ENCODE measurements around the gene IL17D. TPM values are rescaled to one million over a fixed set of nuclear protein-coding genes. Genes with fewer than 3 reads are reported as not detected.

The IL17D gene
- total and polyA plus RNA-seq, 10 of the 15 experiments (the other 5 are each of a cell fraction or from before 2014, with no cell fraction given), result 0.03 to 1.6 (median 0.33) TPM

DNA sequence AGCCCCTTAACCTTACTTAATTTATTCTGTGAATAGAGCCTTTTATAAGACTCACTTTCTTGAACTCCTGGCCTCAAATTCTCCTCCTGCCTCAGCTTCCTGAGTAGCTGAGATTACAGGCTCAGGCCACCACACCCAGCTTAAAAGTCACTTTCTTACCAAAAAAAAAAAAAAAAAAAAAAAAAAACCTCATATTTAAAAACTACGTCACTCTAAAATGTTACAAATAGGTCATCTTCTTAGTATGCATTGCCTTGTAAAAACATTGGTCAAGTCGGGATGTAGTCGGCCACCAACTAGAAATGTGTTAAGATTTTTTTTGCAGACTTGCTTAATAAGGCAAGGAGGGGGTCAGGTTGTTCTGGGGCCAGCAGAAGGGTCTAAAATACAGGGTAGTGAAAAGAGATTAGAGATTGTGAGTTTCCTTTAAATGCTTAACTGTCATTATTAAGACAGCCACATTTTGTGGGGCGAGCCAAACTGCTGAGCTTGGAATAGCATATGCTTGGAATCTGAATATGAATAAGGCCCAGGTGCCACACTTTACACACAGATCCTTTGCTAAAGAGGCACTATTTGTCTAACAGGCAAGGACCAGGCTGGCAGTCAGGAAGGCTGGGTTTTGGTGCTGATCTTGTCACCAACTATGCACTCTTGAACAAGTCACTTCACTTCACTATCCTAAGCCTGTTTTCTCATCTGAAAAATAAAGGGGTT lies 16.5 kb upstream of the IL17D start:
- no TSS peak for BruUV-seq (replicated peaks)
- Histone ChIP-seq H3K27me3 (replicated peaks in 1 of 2; ENCODE audit: control insufficient read depth in 2 of 2, insufficient read depth in 2 of 2, low read length in 1 of 2) (no peaks in the 10 kb centered on the region), H3K9ac (ENCODE audit: control insufficient read depth, insufficient read depth, low read length) (no peak overlapping the region), H3K4me1 (ENCODE audit: control insufficient read depth, insufficient read depth, low read length) (no peaks in the 10 kb centered on the region), H3K27ac (ENCODE audit: control insufficient read depth, insufficient read depth) (no peak overlapping the region), H3K36me3 (ENCODE audit: control insufficient read depth in 2 of 2, insufficient read depth in 2 of 2, low read length in 1 of 2) (no peaks in the 10 kb centered on the region), H2AFZ (ENCODE audit: control insufficient read depth, low read depth, low read length) (no peak overlapping the region), H3K9me3 (replicated peaks; ENCODE audit: control insufficient read depth, insufficient read depth, low read length) (no peaks in the 10 kb centered on the region), H4K20me1 (ENCODE audit: control insufficient read depth, insufficient read depth) (no peaks in the 10 kb centered on the region), H3K4me3 (no peak overlapping the region), H3K79me2 (ENCODE audit: control insufficient read depth, insufficient read depth, low read length) (no peaks in the 10 kb centered on the region), H3K4me2 (ENCODE audit: control insufficient read depth, insufficient read depth) (no peak overlapping the region)
- no peak for FAIRE-seq
- TF ChIP-seq EGR1 (IDR thresholded peaks at IDR 0.05; ENCODE audit: borderline replicate concordance in 1 of 2, low read depth in 2 of 2, low read length in 2 of 2), result no peak
- TF ChIP-seq ZNF622 (IDR thresholded peaks at IDR 0.05), result no peak
- TF ChIP-seq ZNF384 (IDR thresholded peaks at IDR 0.05; ENCODE audit: borderline replicate concordance, low read depth, low read length), result no peak
- TF ChIP-seq, protein P1, sequence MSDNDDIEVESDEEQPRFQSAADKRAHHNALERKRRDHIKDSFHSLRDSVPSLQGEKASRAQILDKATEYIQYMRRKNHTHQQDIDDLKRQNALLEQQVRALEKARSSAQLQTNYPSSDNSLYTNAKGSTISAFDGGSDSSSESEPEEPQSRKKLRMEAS (IDR thresholded peaks at IDR 0.05; ENCODE audit: low read depth, low read length), result no peak
- no peak for TF ChIP-seq YBX1 (IDR thresholded peaks at IDR 0.05)
- no peak for TF ChIP-seq CREM (IDR thresholded peaks at IDR 0.05; ENCODE audit: low read depth)
- TF ChIP-seq NRF1 (conservative IDR thresholded peaks at IDR 0.05; ENCODE audit: low read depth, low read length), result no peak
- TF ChIP-seq, protein P2, sequence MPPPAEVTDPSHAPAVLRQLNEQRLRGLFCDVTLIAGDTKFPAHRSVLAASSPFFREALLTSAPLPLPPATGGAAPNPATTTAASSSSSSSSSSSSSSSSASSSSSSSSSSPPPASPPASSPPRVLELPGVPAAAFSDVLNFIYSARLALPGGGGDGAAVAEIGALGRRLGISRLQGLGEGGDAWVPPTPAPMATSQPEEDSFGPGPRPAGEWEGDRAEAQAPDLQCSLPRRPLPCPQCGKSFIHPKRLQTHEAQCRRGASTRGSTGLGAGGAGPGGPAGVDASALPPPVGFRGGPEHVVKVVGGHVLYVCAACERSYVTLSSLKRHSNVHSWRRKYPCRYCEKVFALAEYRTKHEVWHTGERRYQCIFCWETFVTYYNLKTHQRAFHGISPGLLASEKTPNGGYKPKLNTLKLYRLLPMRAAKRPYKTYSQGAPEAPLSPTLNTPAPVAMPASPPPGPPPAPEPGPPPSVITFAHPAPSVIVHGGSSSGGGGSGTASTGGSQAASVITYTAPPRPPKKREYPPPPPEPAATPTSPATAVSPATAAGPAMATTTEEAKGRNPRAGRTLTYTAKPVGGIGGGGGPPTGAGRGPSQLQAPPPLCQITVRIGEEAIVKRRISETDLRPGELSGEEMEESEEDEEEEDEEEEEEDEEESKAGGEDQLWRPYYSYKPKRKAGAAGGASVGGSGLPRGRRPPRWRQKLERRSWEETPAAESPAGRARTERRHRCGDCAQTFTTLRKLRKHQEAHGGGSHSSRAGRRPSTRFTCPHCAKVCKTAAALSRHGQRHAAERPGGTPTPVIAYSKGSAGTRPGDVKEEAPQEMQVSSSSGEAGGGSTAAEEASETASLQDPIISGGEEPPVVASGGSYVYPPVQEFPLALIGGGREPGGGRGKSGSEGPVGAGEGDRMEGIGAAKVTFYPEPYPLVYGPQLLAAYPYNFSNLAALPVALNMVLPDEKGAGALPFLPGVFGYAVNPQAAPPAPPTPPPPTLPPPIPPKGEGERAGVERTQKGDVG (CRISPR knock-in tag; IDR thresholded peaks at IDR 0.05), result no peak
- TF ChIP-seq MYB (IDR thresholded peaks at IDR 0.05; ENCODE audit: borderline replicate concordance, low read depth, low read length), result no peak
- no peak for TF ChIP-seq BACH1 (IDR thresholded peaks at IDR 0.05; ENCODE audit: borderline replicate concordance)
- no peak for TF ChIP-seq PAX5 (IDR thresholded peaks at IDR 0.05; ENCODE audit: borderline replicate concordance, low read depth, low read length)
- SMC1A ChIA-PET (ENCODE audit: uncharacterized antibody, unreplicated experiment), result interaction anchor here (1.0 kb wide), 1 partner anchor 15 kb away, joined by 4 read pairs; no protein-coding TSS in a partner anchor
- no peak for ATAC-seq
- POLR2A ChIA-PET, result no interaction called here
- RAD21 ChIA-PET (ENCODE audit: unreplicated experiment), result no interaction called here
- intact Hi-C loops (cut with micrococcal nuclease; ENCODE audit: unreplicated experiment), result no loop called here
- CTCF ChIA-PET, result interaction anchor here (1.0 kb wide), 1 partner anchor 192 kb away, joined by 4 read pairs; no protein-coding TSS in a partner anchor
- WGBS (ENCODE audit: insufficient coverage, insufficient replicate concordance, low lambda C conversion rate, missing lambda C conversion rate), result 96% methylated on average over 4 of the region's 4 CpGs
- in situ Hi-C loops (cut with MboI), result no loop called here
- DNase-seq (ENCODE audit: low read depth, low spot score), result no peak
